Neural cell (in vitro differentiated cells): ENCODE results near the gene OR51L1. TPM values are rescaled to one million over a fixed set of nuclear protein-coding genes. Genes with fewer than 3 reads are reported as not detected.

Source experiments
- H2AFZ ChIP-seq: fragments of 200-600, 300-800 bp; sonication (generic), shearing (Covaris generic); 2 replicates; pipeline ENCODE4 v1.6.0; 2014; ENCODE audit warnings: low read depth, mild to moderate bottlenecking, antibody characterized with exemption, low read length, moderate library complexity
- H3F3A ChIP-seq: fragments of 200-600 bp; shearing (Covaris generic); 2 replicates; pipeline ENCODE4 v1.6.1; 2016; ENCODE audit warnings: mild to moderate bottlenecking, moderate library complexity, mixed read lengths, antibody characterized with exemption, low read length; ENCODE audit not compliant: insufficient read depth, poor library complexity, severe bottlenecking
- H3K27ac ChIP-seq: fragments of 200-600, 300-800 bp; sonication (generic), shearing (Covaris generic); 2 replicates; pipeline ENCODE4 v1.5.1; 2014; ENCODE audit warnings: mild to moderate bottlenecking, low read length, moderate library complexity
- H3K27me3 ChIP-seq: fragments of 300-800, 200-600 bp; sonication (generic), shearing (Covaris generic); 2 replicates; pipeline ENCODE4 v1.6.0; 2014; ENCODE audit warnings: mild to moderate bottlenecking, low read depth, low read length, moderate library complexity; ENCODE audit not compliant: insufficient read depth
- H3K36me3 ChIP-seq: fragments of 300-800, 200-600 bp; sonication (generic), shearing (Covaris generic); 2 replicates; pipeline ENCODE4 v1.5.1; 2014; ENCODE audit warnings: mild to moderate bottlenecking, antibody characterized with exemption, low read length, moderate library complexity; ENCODE audit not compliant: insufficient read depth
- H3K4me2 ChIP-seq: fragments of 300-800, 200-600 bp; sonication (generic), shearing (Covaris generic); 2 replicates; pipeline ENCODE4 v1.6.0; 2014; ENCODE audit warnings: mild to moderate bottlenecking, low read length
- H3K4me3 ChIP-seq: fragments of 300-800, 200-600 bp; sonication (generic), shearing (Covaris generic); 2 replicates; pipeline ENCODE4 v1.5.1; 2014; ENCODE audit warnings: mild to moderate bottlenecking, low read length, moderate library complexity
- H3K79me2 ChIP-seq: fragments of 200-600 bp; shearing (Covaris generic); replicated peaks from 2 replicates; pipeline ENCODE4 v1.6.0; 2014; ENCODE audit warnings: mild to moderate bottlenecking, low read length, moderate library complexity; ENCODE audit not compliant: insufficient read depth
- H3K9ac ChIP-seq: fragments of 300-800, 200-600 bp; sonication (generic), shearing (Covaris generic); 2 replicates; pipeline ENCODE4 v1.6.1; 2016; ENCODE audit warnings: mild to moderate bottlenecking, low read length, mixed read lengths
- H3K9me2 ChIP-seq: fragments of 200-600 bp; shearing (Covaris generic); 2 replicates; pipeline ENCODE4 v1.6.1; 2016; ENCODE audit warnings: mild to moderate bottlenecking, low read length, mixed read lengths; ENCODE audit not compliant: insufficient read depth
- H3K9me3 ChIP-seq: fragments of 200-600, 300-800 bp; sonication (generic), shearing (Covaris generic); 2 replicates; pipeline ENCODE4 v1.6.1; 2016; ENCODE audit warnings: mild to moderate bottlenecking, mixed run types, low read length, moderate library complexity, mixed read lengths
- H4K20me1 ChIP-seq: fragments of 200-600 bp; shearing (Covaris generic); 2 replicates; pipeline ENCODE4 v1.6.1; 2016; ENCODE audit warnings: mild to moderate bottlenecking, mixed run types; ENCODE audit not compliant: insufficient read depth
- CTCF ChIP-seq: fragments of 450-650 bp; IDR thresholded peaks from 2 replicates; pipeline ENCODE4 v1.5.1; 2014; ENCODE audit warnings: antibody characterized with exemption, mild to moderate bottlenecking, moderate library complexity; ENCODE audit not compliant: poor library complexity, severe bottlenecking
- EP300 ChIP-seq: fragments of 450-650 bp; conservative IDR thresholded peaks from 2 replicates; pipeline ENCODE4 v1.6.1; 2014; ENCODE audit warnings: antibody characterized with exemption, mild to moderate bottlenecking, moderate library complexity; ENCODE audit not compliant: poor library complexity, severe bottlenecking
- EZH2 ChIP-seq: fragments of 200-600, 300-800 bp; shearing (Covaris generic), sonication (generic); IDR thresholded peaks from 2 replicates; pipeline ENCODE4 v1.6.1; 2014; ENCODE audit warnings: antibody characterized with exemption, low read length, borderline replicate concordance, mild to moderate bottlenecking; ENCODE audit not compliant: insufficient read depth, poor library complexity, severe bottlenecking
- MXI1 ChIP-seq: fragments of 450-650 bp; conservative IDR thresholded peaks from 2 replicates; pipeline ENCODE4 v1.6.1; 2014; ENCODE audit warnings: antibody characterized with exemption, mild to moderate bottlenecking; ENCODE audit not compliant: poor library complexity, severe bottlenecking
- POLR2AphosphoS5 ChIP-seq: IDR thresholded peaks from 2 replicates; pipeline ENCODE4 v1.6.1; 2012
- RAD21 ChIP-seq: fragments of 450-650 bp; conservative IDR thresholded peaks from 2 replicates; pipeline ENCODE4 v1.6.1; 2014; ENCODE audit warnings: antibody characterized with exemption, mild to moderate bottlenecking, moderate library complexity
- SMC3 ChIP-seq: fragments of 450-650 bp; conservative IDR thresholded peaks from 2 replicates; pipeline ENCODE4 v1.6.1; 2014; ENCODE audit warnings: antibody characterized with exemption, mild to moderate bottlenecking, moderate library complexity; ENCODE audit not compliant: poor library complexity
- TAF1 ChIP-seq: IDR thresholded peaks from 2 replicates; pipeline ENCODE4 v1.6.1; 2012; ENCODE audit warnings: low read depth
- polyA plus RNA-seq: library from polyadenylated mRNA; depleted of rRNA; stranded (reverse); fragments of >200 nt; gene quantifications from 2 replicates; pipeline ENCODE4 v1.2.3, GENCODE V29; 2014
- TF ChIP-seq, protein P1 (sequence below): IDR thresholded peaks from 2 replicates; pipeline ENCODE4 v1.6.1; 2012; ENCODE audit warnings: borderline replicate concordance

OR51L1 gene
- polyA plus RNA-seq, 1 donor from 2014 or later: not detected

DNA sequence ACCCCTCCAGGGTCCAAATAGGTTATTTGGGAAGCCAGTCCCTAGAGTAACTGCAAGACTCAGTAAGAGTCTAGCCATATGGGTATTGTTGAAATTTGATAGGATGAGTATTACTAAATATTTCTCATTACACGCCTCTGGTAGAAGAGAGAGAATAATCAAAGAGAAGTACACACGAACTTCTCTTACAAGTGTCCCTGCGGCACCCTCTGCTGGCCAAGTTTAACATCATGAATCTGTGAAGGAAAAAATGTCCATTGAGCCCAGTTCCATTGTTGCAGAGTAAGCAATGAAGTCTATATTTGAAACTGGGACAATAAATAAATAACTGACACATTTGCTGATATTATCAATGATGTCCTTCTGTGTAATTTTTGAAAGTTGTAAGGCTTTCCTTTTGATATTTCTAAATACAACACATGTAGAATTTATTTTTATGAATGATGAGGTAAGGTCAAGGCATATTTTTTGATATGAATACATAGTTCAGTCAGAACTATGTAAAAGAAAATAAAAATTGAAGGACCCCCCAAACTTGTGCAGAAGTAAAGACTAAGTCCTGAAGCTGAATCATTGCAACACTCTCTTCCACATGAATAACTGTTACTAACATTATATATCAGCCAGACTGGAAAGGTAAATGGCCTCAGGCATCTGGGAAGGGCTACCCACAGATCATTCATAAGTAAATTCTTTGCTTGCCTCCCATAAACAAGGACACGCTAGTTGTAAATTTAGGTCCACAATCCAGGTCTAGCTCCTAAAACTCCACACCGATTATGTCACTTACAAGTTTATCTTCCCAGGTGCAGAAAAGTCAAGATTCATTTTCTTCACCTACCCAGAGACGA is 10.0 kb downstream of the OR51L1 start:
- Histone ChIP-seq H3K4me3 (no peak overlapping the region), H3K9ac (no peak overlapping the region), H3K9me2 (no peaks in the 10 kb centered on the region), H4K20me1 (no peaks in the 10 kb centered on the region), H3K27ac (no peak overlapping the region), H3K79me2 (no peaks in the 10 kb centered on the region), H3K9me3 (no peaks in the 10 kb centered on the region), H3K27me3 (no peaks in the 10 kb centered on the region), H3F3A (no peaks in the 10 kb centered on the region), H3K4me2 (no peak overlapping the region), H2AFZ (no peak overlapping the region), H3K36me3 (no peaks in the 10 kb centered on the region)
- TF ChIP-seq CTCF (peak; percentile 88), SMC3 (peak; percentile 94), RAD21 (peak; percentile 89), EZH2 (no peak)

DNA sequence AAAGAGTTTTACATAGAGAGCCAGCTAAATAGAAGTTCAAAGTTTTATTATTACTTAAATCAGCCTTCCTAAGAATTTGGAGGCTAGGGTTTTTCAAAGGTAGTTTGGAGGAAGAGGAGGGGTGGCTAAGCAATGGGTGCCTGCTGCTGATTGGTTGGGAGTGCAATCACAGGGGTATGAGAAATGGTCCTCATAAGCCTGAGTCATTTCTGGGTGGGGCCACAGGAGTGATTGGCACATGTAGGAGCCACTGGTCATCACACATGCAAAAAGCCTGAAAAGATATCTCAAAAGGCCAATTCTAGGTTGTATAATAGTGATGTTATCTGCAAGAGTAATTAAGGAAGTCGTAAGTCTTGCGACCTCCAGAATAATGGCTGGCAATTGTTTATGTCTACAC is 12.9 kb downstream of the OR51L1 start:
- Histone ChIP-seq H3K9me3 (no peaks in the 10 kb centered on the region), H3K9me2 (no peaks in the 10 kb centered on the region), H3K27me3 (no peaks in the 10 kb centered on the region), H3K36me3 (no peaks in the 10 kb centered on the region), H3K4me2 (no peak overlapping the region), H2AFZ (no peak overlapping the region), H3K79me2 (no peaks in the 10 kb centered on the region), H3K27ac (no peak overlapping the region), H3F3A (no peaks in the 10 kb centered on the region), H3K9ac (no peak overlapping the region), H4K20me1 (no peaks in the 10 kb centered on the region), H3K4me3 (no peak overlapping the region)
- TF ChIP-seq RAD21 (no peak), MXI1 (no peak), EZH2 (no peak), EP300 (no peak), POLR2AphosphoS5 (no peak), SMC3 (no peak), CTCF (no peak), TAF1 (no peak)
- TF ChIP-seq, protein P1, sequence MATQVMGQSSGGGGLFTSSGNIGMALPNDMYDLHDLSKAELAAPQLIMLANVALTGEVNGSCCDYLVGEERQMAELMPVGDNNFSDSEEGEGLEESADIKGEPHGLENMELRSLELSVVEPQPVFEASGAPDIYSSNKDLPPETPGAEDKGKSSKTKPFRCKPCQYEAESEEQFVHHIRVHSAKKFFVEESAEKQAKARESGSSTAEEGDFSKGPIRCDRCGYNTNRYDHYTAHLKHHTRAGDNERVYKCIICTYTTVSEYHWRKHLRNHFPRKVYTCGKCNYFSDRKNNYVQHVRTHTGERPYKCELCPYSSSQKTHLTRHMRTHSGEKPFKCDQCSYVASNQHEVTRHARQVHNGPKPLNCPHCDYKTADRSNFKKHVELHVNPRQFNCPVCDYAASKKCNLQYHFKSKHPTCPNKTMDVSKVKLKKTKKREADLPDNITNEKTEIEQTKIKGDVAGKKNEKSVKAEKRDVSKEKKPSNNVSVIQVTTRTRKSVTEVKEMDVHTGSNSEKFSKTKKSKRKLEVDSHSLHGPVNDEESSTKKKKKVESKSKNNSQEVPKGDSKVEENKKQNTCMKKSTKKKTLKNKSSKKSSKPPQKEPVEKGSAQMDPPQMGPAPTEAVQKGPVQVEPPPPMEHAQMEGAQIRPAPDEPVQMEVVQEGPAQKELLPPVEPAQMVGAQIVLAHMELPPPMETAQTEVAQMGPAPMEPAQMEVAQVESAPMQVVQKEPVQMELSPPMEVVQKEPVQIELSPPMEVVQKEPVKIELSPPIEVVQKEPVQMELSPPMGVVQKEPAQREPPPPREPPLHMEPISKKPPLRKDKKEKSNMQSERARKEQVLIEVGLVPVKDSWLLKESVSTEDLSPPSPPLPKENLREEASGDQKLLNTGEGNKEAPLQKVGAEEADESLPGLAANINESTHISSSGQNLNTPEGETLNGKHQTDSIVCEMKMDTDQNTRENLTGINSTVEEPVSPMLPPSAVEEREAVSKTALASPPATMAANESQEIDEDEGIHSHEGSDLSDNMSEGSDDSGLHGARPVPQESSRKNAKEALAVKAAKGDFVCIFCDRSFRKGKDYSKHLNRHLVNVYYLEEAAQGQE: no peak
